Coronary artery (tissue), 2 donors: Measurements from ENCODE around the gene NEAT1.

Experiments
- DNase-seq: peaks from one replicate; pipeline ENCODE4 v3.0.0-alpha.2; 2017; ENCODE audit warnings: low spot score
- H3K27ac ChIP-seq, 2 donors: fragments of 200-600 bp; sonication (generic); one replicate each; pipeline ENCODE4 v1.5.1; 2016 to 2019
- H3K4me3 ChIP-seq: fragments of 200-600 bp; sonication (generic); 2 replicates; pipeline ENCODE4 v1.5.1; 2016; ENCODE audit warnings: mild to moderate bottlenecking, moderate library complexity
- CTCF ChIP-seq: fragments of 200-600 bp; sonication (generic); IDR thresholded peaks from one replicate; pipeline ENCODE4 v1.5.1; 2019; ENCODE audit warnings: antibody characterized with exemption

The NEAT1 gene

GRCh38 chr11:65491614-65492386, 69.2 kb downstream of the NEAT1 start:
- DNase-seq, result peak; percentile 98
- no peak for TF ChIP-seq CTCF
- Histone ChIP-seq H3K4me3 (peak overlapping the region; percentile 42), H3K27ac (peak overlapping the region; percentile 97 to 98)

- H3K4me3 ChIP-seq, result peak overlapping the region; percentile 42
- no peak for DNase-seq
- TF ChIP-seq CTCF, result no peak
- H3K27ac ChIP-seq, result peak overlapping the region; percentile 97 to 98
Observed at GRCh38 chr11:65492387-65492636, 69.7 kb downstream of the NEAT1 start.

- TF ChIP-seq CTCF, result no peak
- H3K27ac ChIP-seq, result peak overlapping the region; percentile 97 to 98
- H3K4me3 ChIP-seq, result peak overlapping the region; percentile 42
- DNase-seq, result peak; percentile 90
Observed at GRCh38 chr11:65492637-65493366, 70.2 kb downstream of the NEAT1 start.

- DNase-seq, result peak; percentile 98
- H3K4me3 ChIP-seq, result peak overlapping the region; percentile 42
- H3K27ac ChIP-seq, result peak overlapping the region; percentile 97 to 98
- no peak for TF ChIP-seq CTCF
Observed at GRCh38 chr11:65493367-65494176, 71.0 kb downstream of the NEAT1 start.
